NAMALWA (cell line): Measurements from ENCODE around the gene ATXN2L.
"Not testable (repeated sequence)": the region's sequence is repeated elsewhere in the genome, so short reads cannot be mapped to it uniquely, and the experiment has no call there.

Experiments
- DNase-seq: peaks from one replicate; pipeline ENCODE4 v3.0.0-alpha.2; 2015; ENCODE audit warnings: low spot score

The ATXN2L gene

GRCh38 chr16:28837672-28838557 is 15.1 kb downstream of the ATXN2L start:
- no peak for DNase-seq

GRCh38 chr16:28838558-28838918 is 15.7 kb downstream of the ATXN2L start:
- no peak for DNase-seq

- DNase-seq = no peak
These were observed 16.3 kb downstream of the ATXN2L start for GRCh38 chr16:28839004-28839639.

- peak; percentile 41 for DNase-seq
These were observed 17.1 kb downstream of the ATXN2L start for GRCh38 chr16:28839899-28840298.

- DNase-seq = no peak
These were observed 19.9 kb downstream of the ATXN2L start for GRCh38 chr16:28842696-28843095.

- DNase-seq = no peak
These were observed 21.0 kb downstream of the ATXN2L start for GRCh38 chr16:28843766-28844165.

GRCh38 chr16:28844226-28844885 is 21.6 kb downstream of the ATXN2L start:
- DNase-seq = no peak

GRCh38 chr16:28845293-28845692 is 22.5 kb downstream of the ATXN2L start:
- peak; percentile 80 for DNase-seq

GRCh38 chr16:28845761-28846079 is 22.9 kb downstream of the ATXN2L start:
- DNase-seq = no peak

GRCh38 chr16:28846080-28846932 is 23.5 kb downstream of the ATXN2L start, which contains the start of gene TUFM:
Gene TUFM, minus strand, starts transcription at chr16:28846348. Its CDS starts 79 bp downstream, at chr16:28846269.
- peak; percentile 99 for DNase-seq

- peak; percentile 44 for DNase-seq
These were observed 24.1 kb downstream of the ATXN2L start for GRCh38 chr16:28846933-28847273.

- no peak for DNase-seq
These were observed 35.6 kb downstream of the ATXN2L start for GRCh38 chr16:28858421-28858820.

- no peak for DNase-seq
These were observed 36.5 kb downstream of the ATXN2L start for GRCh38 chr16:28859326-28859725.

- DNase-seq = no peak
These were observed 41.4 kb downstream of the ATXN2L start for GRCh38 chr16:28863929-28864793.

GRCh38 chr16:28865001-28865688 is 42.3 kb downstream of the ATXN2L start:
- DNase-seq = no peak

- DNase-seq = no peak
These were observed 43.1 kb downstream of the ATXN2L start for GRCh38 chr16:28865722-28866453.

- no peak for DNase-seq
These were observed 43.6 kb downstream of the ATXN2L start for GRCh38 chr16:28866454-28866804.

- DNase-seq = no peak
These were observed 44.4 kb downstream of the ATXN2L start for GRCh38 chr16:28867241-28867640.

- DNase-seq = not testable (repeated sequence)
These were observed 44.8 kb downstream of the ATXN2L start for GRCh38 chr16:28867646-28868045.

GRCh38 chr16:28869201-28869600 is 46.4 kb downstream of the ATXN2L start:
- DNase-seq = no peak
